Right lobe of liver (tissue), 4 donors: Measurements from ENCODE around the gene LBR.

Experiments
- POLR2A ChIP-seq: fragments of 450-650 bp; IDR thresholded peaks from one replicate; pipeline ENCODE4 v1.6.1; 2017; ENCODE audit warnings: antibody characterized with exemption, mild to moderate bottlenecking
- TF ChIP-seq, protein P1 (sequence below), 4 donors: fragments of 200-600 bp in 3 of 4; fragments of 450-650 bp in 1 of 4; IDR thresholded peaks; one replicate each; pipeline versions ENCODE4 v1.5.1 to v1.8.0; 2016 to 2022; ENCODE audit warnings: antibody characterized with exemption in 4 of 4, mild to moderate bottlenecking in 2 of 4
- donor health status: DM: no; HTN: no; CAD: no.
- donor health status: DM: no; HTN: no; CAD: no.
- donor health status: DM: no; HTN: yes; CAD: no.

DNA sequence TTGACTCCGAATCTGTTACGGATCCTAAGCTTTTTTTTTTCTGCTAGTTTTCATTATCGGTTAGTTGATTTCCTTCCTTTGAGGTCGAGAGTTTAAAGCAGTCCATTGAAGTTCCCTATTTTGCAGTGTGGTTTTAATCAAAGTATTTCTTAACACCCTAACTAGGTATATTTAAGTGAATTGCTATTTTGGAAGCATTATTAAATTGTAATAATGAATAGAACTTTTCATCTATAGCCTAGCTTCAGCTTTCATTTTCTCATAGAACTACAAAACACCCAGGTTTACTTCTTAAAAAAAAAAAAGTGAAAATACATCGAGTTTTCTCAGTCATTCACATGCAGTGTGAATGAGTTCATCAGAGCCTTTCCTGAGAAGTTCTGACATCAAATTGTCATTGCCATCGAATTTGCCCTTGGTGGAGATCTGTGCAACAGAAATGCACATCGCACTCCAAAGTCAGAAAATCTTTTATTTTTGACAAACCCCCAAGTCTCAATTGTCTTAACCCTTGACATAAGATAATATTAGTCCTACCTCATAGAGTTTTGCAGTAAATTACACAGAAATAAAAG is 1.1 kb upstream of the LBR start:
- TF ChIP-seq, protein P1, sequence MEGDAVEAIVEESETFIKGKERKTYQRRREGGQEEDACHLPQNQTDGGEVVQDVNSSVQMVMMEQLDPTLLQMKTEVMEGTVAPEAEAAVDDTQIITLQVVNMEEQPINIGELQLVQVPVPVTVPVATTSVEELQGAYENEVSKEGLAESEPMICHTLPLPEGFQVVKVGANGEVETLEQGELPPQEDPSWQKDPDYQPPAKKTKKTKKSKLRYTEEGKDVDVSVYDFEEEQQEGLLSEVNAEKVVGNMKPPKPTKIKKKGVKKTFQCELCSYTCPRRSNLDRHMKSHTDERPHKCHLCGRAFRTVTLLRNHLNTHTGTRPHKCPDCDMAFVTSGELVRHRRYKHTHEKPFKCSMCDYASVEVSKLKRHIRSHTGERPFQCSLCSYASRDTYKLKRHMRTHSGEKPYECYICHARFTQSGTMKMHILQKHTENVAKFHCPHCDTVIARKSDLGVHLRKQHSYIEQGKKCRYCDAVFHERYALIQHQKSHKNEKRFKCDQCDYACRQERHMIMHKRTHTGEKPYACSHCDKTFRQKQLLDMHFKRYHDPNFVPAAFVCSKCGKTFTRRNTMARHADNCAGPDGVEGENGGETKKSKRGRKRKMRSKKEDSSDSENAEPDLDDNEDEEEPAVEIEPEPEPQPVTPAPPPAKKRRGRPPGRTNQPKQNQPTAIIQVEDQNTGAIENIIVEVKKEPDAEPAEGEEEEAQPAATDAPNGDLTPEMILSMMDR (IDR thresholded peaks at IDR 0.05), result no peak
- no peak for TF ChIP-seq POLR2A
